ENCODE measurements around the gene TERB2.
"Not testable (repeated sequence)": the region's sequence is repeated elsewhere in the genome, so short reads cannot be mapped to it uniquely, and the experiment has no call there.

TERB2 gene

DNA sequence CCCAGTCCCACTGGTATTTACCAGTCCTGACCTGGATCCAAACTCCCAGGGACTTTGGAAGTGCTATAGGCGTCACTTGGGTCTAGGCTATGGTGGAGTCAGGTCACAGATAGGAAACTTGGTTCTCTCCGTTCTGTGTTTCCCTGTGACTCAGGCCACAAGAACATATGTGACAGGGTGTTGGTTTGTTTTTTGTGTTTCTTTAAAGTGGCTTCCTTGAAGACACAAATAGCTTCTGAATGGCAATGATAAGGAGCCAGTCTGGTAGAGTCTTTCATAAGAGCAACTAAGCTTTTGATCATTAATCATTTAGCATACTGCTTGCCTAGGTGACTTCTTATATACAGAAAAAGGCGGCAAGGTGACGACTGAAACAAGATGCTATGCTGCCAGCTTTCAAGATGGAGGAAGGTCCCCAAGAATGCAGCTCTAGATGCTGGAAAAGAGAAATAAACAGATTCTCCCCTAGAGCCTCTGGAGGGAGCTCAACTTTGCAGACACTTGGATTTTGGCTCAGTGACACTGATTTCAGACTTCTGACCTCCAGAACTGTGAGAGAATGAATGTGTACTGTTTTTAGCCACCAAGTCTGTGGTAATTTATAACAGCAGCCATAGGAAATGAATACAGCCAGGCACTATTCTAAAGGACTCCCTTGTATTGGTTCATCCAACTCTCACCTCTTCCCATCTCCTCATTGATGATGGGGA lies 30.0 kb downstream of the TERB2 start:
- H3K27ac Mint-ChIP-seq; H3K4me1 Mint-ChIP-seq (ENCODE audit: low read depth); H3K27me3 Mint-ChIP-seq; H3K4me3 Mint-ChIP-seq; H3K36me3 Mint-ChIP-seq; H3K9me3 Mint-ChIP-seq (ENCODE audit: low read depth): not testable (repeated sequence)

DNA sequence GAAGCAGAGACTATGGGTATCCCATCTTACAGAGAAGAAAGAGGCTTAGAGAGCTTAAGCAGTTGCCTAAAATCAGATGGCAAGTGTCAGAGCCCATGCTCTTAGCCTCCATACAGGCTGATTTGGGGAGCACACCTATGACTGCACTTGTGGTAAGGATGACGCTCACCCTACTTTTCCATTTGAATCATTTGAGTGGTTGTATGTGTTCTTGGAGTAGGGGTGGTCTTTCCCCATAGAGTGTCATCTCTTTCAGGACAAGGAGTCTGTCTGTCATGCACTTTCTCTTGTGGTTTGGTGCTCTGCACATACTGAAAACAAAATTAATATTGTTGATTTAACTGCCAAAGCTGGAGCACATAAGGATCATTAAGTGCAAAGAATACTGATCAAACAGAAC lies 31.2 kb downstream of the TERB2 start:
- H3K4me1 Mint-ChIP-seq (ENCODE audit: low read depth); H3K9me3 Mint-ChIP-seq (ENCODE audit: low read depth): not testable (repeated sequence)

DNA sequence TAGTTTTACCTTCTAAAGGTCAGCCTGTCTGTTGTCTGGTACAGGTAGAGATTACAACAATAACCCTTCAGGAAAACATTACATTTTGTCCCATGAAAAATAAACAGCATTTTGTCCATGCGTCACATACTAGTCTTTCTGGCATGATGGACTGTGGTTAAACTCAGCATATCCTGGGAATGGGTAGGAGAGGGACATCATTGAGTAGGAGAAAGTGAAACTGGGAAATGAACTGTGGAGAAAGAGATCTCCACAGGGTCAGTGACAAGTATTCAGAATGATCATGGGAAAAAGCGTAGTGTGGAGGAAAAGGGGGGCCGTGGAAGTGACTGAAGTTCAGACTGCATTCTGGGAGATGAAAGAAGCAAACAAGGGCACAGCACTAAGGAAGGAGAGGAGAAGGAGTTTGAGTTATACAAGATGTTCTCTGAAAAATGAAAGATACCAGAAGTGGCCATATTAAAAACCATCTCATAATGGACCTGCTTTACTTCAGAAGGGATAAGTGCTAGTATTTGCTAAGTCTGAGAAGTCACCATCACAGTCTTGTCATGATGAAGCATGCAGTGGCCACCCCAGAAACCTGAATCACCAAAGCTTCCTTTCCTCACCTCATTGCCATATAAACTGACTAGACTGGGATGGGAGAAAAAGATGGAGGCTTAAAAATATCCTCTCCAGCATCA lies 31.8 kb downstream of the TERB2 start:
- H3K4me1 Mint-ChIP-seq (ENCODE audit: low read depth); H3K27ac Mint-ChIP-seq; H3K27me3 Mint-ChIP-seq; H3K9me3 Mint-ChIP-seq (ENCODE audit: low read depth); H3K4me3 Mint-ChIP-seq; H3K36me3 Mint-ChIP-seq: not testable (repeated sequence)

More for the DNA sequence above, 31.2 kb downstream of the TERB2 start:
- not testable (repeated sequence) for H3K27ac Mint-ChIP-seq, H3K4me3 Mint-ChIP-seq, H3K36me3 Mint-ChIP-seq, H3K27me3 Mint-ChIP-seq

DNA sequence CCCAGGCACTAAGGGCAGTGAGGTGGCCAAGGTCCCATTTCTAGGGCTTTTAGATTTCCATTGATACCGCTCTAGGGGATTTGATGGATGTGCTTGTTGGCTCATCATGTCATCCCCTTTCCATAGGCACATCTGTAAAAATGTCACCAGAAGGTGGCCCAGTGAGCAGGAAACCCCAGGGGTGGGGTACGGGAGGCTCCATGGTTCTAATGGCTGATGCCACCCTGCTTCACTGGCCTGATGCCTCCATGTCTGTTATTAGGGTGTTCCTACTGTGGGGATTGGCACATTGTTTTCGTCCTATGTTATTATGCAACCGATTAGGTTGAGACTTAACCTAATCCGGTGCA lies 32.4 kb downstream of the TERB2 start:
- H3K36me3 Mint-ChIP-seq; H3K4me3 Mint-ChIP-seq; H3K4me1 Mint-ChIP-seq (ENCODE audit: low read depth); H3K27ac Mint-ChIP-seq; H3K27me3 Mint-ChIP-seq; H3K9me3 Mint-ChIP-seq (ENCODE audit: low read depth): not testable (repeated sequence)

DNA sequence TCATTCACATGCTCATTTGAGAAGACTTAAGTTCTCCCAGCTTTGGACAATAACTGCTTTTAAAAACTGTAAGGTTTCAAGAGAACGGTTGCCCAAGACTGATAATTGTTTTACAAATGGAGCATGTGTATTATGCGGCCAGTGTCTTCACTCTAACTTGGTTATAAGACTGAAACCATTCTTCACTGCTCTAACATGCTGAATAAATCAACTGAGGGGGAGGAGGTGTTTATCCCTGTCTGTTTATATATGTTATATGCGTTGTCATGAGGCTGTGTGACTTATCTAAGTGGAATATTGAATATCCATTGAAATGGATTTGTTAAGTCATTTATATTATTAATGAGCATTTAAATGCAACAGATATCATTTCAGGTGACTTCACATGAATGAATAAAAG lies 41.1 kb downstream of the TERB2 start:
- not testable (repeated sequence) for H3K9me3 Mint-ChIP-seq (ENCODE audit: low read depth); H3K27ac Mint-ChIP-seq; H3K27me3 Mint-ChIP-seq; H3K36me3 Mint-ChIP-seq; H3K4me1 Mint-ChIP-seq (ENCODE audit: low read depth); H3K4me3 Mint-ChIP-seq

- H3K4me3 Mint-ChIP-seq: no peak overlapping the region
- no peak overlapping the region for H3K27ac Mint-ChIP-seq
- no peaks in the 10 kb centered on the region for H3K27me3 Mint-ChIP-seq
- peaks cover 4% of the 10 kb centered on the region for H3K4me1 Mint-ChIP-seq (ENCODE audit: low read depth)
- H3K9me3 Mint-ChIP-seq (ENCODE audit: low read depth): no peaks in the 10 kb centered on the region
- H3K36me3 Mint-ChIP-seq: peaks cover 2% of the 10 kb centered on the region
These were observed 42.6 kb downstream of the TERB2 start for GRCh38 chr15:44999105-44999504.

GRCh38 chr15:45001180-45001579 lies 44.7 kb downstream of the TERB2 start:
- H3K9me3 Mint-ChIP-seq (ENCODE audit: low read depth); H3K27ac Mint-ChIP-seq; H3K36me3 Mint-ChIP-seq; H3K4me3 Mint-ChIP-seq; H3K4me1 Mint-ChIP-seq (ENCODE audit: low read depth); H3K27me3 Mint-ChIP-seq: not testable (repeated sequence)

DNA sequence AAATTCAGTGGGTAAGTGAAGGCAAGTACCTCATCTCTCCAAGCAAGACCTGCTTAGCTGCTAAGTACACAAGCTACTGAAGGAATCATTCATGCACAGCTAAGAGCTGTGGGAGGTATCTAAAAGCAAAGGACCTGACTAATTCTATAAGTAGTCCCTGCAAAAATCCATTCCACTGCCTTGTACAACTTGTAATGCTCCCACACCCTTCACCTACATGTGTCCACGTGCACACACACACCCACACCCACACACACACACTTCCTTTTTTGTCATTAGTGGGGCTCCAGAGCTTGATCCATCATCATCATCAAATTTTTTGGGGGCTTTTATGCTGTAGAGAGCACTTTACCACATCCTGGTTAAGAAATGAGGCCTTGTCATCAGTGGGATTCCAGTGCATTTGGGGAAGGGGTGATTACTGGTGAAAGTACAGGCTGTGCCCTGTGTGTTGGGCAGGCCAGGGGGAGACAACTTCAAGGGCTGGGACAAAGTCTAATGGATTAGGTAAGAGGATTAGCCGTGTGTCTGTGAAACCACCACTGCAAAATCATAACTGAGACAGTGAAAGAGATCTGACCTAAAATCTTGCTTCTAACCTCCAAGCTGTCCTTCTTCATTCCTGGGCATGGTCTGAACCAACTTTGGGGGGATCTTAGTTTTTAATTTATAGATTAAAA lies 47.4 kb downstream of the TERB2 start:
- not testable (repeated sequence) for H3K27ac Mint-ChIP-seq; H3K27me3 Mint-ChIP-seq; H3K4me1 Mint-ChIP-seq (ENCODE audit: low read depth); H3K9me3 Mint-ChIP-seq (ENCODE audit: low read depth); H3K36me3 Mint-ChIP-seq; H3K4me3 Mint-ChIP-seq

- H3K4me3 Mint-ChIP-seq; H3K36me3 Mint-ChIP-seq; H3K4me1 Mint-ChIP-seq (ENCODE audit: low read depth): not testable (repeated sequence)
These were observed 48.2 kb downstream of the TERB2 start for GRCh38 chr15:45004590-45005175.

DNA sequence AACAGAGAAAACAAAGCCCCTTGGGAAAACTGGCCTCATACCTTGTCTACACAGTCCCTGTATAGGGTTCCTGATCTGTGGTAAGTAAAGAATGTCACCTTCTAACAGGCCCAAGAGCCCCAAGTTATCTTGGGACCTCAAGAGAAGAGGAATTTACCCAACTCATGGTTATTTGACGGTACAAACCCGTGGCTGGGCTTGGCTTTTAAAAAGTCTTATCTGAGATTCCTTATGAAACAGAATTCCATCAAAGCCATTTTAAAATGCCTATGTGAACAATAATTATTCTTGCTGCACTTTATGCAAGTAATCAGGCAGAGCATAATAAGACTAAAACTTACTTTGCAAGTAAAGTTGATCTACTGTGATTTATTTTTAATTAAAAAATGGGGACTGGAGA lies 52.6 kb downstream of the TERB2 start:
- H3K27ac Mint-ChIP-seq: no peak overlapping the region
- H3K9me3 Mint-ChIP-seq (ENCODE audit: low read depth): peaks cover 4% of the 10 kb centered on the region
- peaks cover 1% of the 10 kb centered on the region for H3K4me1 Mint-ChIP-seq (ENCODE audit: low read depth)
- H3K36me3 Mint-ChIP-seq: peaks cover 9% of the 10 kb centered on the region
- no peak overlapping the region for H3K4me3 Mint-ChIP-seq
- H3K27me3 Mint-ChIP-seq: no peaks in the 10 kb centered on the region

More at GRCh38 chr15:45004590-45005175, 48.2 kb downstream of the TERB2 start:
- not testable (repeated sequence) for H3K27ac Mint-ChIP-seq; H3K9me3 Mint-ChIP-seq (ENCODE audit: low read depth); H3K27me3 Mint-ChIP-seq

DNA sequence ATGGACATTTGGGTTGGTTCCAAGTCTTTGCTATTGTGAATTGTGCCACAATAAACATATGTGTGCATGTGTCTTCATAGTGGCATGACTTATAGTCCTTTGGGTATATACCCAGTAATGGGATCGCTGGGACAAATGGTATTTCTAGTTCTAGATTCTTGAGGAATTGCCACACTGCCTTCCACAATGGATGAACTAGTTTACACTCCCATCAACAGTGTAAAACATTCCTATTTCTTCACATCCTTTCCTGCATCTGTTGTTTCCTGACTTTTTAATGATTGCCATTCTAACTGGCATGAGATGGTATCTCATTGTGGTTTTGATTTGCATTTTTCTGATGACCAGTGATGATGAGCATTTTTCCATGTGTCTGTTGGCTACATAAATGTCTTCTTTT lies 58.6 kb downstream of the TERB2 start:
- not testable (repeated sequence) for H3K4me3 Mint-ChIP-seq; H3K9me3 Mint-ChIP-seq (ENCODE audit: low read depth); H3K4me1 Mint-ChIP-seq (ENCODE audit: low read depth); H3K27ac Mint-ChIP-seq; H3K36me3 Mint-ChIP-seq
- peaks cover 15% of the 10 kb centered on the region for H3K27me3 Mint-ChIP-seq

DNA sequence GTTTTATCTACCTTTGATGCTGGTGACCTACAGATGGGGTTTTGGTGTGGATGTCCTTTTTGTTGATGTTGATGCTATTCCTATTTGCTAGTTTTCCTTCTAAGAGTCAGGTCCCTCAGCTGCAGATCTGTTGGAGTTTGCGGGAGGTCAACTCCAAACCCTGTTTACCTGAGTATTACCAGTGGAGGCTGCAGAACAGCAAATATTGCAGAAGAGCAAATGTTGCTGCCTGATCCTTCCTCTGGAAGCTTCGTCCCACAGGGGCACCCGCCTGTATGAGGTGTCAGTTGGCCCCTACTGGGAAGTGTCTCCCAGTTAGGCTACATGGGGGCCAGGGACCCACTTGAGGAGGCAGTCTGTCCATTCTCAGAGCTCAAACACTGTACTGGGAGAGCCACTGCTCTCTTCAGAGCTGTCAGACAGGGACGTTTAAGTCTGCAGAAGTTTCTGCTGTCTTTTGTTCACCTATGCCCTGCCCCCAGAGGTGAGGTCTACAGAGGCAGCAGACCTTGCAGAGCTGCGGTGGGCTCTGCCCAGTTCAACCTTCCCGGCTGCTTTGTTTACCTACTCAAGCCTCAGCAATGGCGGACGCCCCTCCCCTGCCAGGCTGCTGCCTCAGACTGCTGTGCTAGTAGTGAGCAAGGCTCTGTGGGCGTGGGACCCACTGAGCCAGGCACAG lies 63.9 kb downstream of the TERB2 start:
- H3K36me3 Mint-ChIP-seq: not testable (repeated sequence)

DNA sequence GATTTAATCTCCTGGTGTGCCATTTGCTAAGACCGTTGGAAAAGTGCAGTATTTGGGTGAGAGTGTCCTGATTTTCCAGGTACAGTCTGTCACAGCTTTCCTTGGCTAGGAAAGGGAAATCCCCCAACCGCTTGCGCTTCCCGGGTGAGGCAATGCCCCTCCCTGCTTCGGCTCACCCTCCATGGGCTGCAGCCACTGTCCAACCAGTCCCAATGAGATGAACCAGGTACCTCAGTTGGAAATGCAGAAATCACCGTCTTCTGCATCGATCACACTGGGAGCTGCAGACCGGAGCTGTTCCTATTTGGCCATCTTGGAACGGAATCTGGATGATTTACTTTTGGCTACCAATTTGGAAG lies 64.4 kb downstream of the TERB2 start:
- H3K27ac Mint-ChIP-seq; H3K4me3 Mint-ChIP-seq; H3K36me3 Mint-ChIP-seq; H3K9me3 Mint-ChIP-seq (ENCODE audit: low read depth): not testable (repeated sequence)
- peaks cover 16% of the 10 kb centered on the region for H3K27me3 Mint-ChIP-seq
- peaks cover 19% of the 10 kb centered on the region for H3K4me1 Mint-ChIP-seq (ENCODE audit: low read depth)

More for the DNA sequence above, 63.9 kb downstream of the TERB2 start:
- H3K27ac Mint-ChIP-seq; H3K9me3 Mint-ChIP-seq (ENCODE audit: low read depth); H3K4me3 Mint-ChIP-seq: not testable (repeated sequence)
- H3K27me3 Mint-ChIP-seq: peaks cover 16% of the 10 kb centered on the region
- peaks cover 16% of the 10 kb centered on the region for H3K4me1 Mint-ChIP-seq (ENCODE audit: low read depth)

- peaks cover 4% of the 10 kb centered on the region for H3K36me3 Mint-ChIP-seq
- H3K27me3 Mint-ChIP-seq: peaks cover 16% of the 10 kb centered on the region
- H3K4me1 Mint-ChIP-seq (ENCODE audit: low read depth): peaks cover 23% of the 10 kb centered on the region
- H3K4me3 Mint-ChIP-seq: peak overlapping the region; percentile 42
- no peaks in the 10 kb centered on the region for H3K9me3 Mint-ChIP-seq (ENCODE audit: low read depth)
- H3K27ac Mint-ChIP-seq: no peak overlapping the region
These were observed 64.9 kb downstream of the TERB2 start for GRCh38 chr15:45021348-45021747.

Measured in activated naive CD8-positive, alpha-beta T cell (primary cell).